OCI-LY7 (cell line): ENCODE results near the gene GPR55.

Experiments
- EZH2phosphoT487 ChIP-seq: fragments of 200-600 bp; sonication (generic); IDR thresholded peaks from 2 replicates; pipeline ENCODE4 v1.6.1; 2018; ENCODE audit warnings: low read depth, borderline replicate concordance, mild to moderate bottlenecking, mixed run types, antibody characterized with exemption, low read length, moderate library complexity, mixed read lengths
- TF ChIP-seq, protein P1 (sequence below): fragments of 200-600 bp; sonication (generic); conservative IDR thresholded peaks from 2 replicates; pipeline ENCODE4 v1.5.1; 2014; ENCODE audit warnings: mild to moderate bottlenecking, antibody characterized with exemption, low read length, moderate library complexity, mixed read lengths

DNA sequence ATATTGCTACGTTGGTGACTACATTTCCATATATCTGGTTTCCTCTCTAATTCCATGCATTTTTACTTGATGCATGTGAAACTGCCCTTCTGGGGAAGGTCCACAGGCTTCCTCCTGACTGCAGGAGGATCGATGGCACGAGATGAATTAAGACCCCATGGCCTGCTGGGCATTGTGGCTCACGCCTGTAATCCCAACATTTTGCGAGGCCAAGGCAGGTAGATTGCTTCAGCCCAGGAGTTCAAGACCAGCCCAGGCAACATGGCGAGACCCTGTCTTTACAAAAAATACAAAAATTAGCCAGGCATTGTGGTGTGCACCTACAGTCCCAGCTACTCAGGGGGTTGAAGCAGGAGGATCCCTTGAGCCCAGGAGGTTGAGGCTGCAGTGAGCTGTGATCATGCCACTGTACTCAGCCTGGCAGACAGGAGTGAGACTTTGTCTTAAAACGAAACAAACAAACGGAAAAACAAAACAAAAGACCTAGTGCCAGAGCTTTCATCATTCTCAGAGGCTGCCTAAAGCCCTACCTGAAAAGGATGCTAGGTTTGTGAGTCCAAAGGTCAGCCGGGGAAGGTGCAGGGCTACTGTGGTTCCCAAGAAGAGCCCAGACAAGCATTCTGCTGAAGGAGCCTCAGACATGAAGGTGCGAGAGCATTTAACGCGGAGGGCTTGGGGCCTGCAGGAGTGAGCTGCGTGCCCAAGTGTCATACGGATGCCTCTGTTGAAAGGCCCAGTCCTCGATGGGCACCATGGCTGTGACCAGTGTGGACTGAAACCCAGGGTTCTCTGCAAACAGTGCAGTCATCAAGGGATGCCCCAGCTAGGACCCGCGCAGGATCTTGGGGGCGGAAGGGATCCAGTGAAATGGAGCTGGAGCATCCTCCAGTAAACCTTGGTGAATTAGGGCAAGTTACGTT, 21.6 kb downstream of the GPR55 start:
- TF ChIP-seq EZH2phosphoT487: no peak
- TF ChIP-seq, protein P1, sequence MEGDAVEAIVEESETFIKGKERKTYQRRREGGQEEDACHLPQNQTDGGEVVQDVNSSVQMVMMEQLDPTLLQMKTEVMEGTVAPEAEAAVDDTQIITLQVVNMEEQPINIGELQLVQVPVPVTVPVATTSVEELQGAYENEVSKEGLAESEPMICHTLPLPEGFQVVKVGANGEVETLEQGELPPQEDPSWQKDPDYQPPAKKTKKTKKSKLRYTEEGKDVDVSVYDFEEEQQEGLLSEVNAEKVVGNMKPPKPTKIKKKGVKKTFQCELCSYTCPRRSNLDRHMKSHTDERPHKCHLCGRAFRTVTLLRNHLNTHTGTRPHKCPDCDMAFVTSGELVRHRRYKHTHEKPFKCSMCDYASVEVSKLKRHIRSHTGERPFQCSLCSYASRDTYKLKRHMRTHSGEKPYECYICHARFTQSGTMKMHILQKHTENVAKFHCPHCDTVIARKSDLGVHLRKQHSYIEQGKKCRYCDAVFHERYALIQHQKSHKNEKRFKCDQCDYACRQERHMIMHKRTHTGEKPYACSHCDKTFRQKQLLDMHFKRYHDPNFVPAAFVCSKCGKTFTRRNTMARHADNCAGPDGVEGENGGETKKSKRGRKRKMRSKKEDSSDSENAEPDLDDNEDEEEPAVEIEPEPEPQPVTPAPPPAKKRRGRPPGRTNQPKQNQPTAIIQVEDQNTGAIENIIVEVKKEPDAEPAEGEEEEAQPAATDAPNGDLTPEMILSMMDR: no peak
